ENCODE data around the gene MYO3A. TPM values are rescaled to one million over a fixed set of nuclear protein-coding genes. Genes with fewer than 3 reads are reported as not detected.

The MYO3A gene
- total and polyA plus RNA-seq, 2 of the 4 experiments (the other 2 are of a cell fraction): not detected

DNA sequence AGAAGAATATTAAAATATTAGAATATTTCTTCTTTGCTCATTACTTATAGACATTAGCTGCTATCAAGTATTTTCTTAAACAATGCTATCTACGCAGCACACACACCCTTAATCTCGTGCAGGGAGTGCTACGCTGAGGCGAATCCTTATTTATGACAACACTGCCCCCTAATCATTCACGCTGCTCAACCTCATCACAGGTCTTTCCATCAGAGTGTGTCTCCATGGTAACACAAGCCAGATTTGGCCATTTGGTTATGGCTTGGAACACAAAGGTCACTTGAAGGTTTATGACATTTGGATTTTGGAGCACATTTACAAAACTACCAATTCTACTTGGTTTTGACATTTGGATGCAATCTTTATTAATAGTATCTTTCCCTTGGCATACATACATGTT lies 45.4 kb upstream of the MYO3A start:
- Histone ChIP-seq H2BK5ac (ENCODE audit: low read depth, low read length, poor library complexity, severe bottlenecking) (no peak overlapping the region), H3K18ac (ENCODE audit: low read depth, low read length) (no peak overlapping the region), H3K4me2 (ENCODE audit: low read depth, low read length) (no peak overlapping the region), H3K14ac (replicated peaks; ENCODE audit: low read depth, low read length) (no peak overlapping the region), H3K23ac (ENCODE audit: low read depth, low read length) (no peak overlapping the region), H3K4me1 (ENCODE audit: control insufficient read depth, insufficient read depth, low read length) (no peaks in the 10 kb centered on the region), H3K79me1 (ENCODE audit: low read depth in 1 of 2, low read length in 2 of 2) (no peaks in the 10 kb centered on the region), H4K8ac (ENCODE audit: low read depth in 2 of 2, low read length in 2 of 2) (no peak overlapping the region), H3K9me3 (ENCODE audit: control insufficient read depth, insufficient read depth, low read length) (peaks cover 10% of the 10 kb centered on the region), H3K56ac (ENCODE audit: extremely low read depth, insufficient read depth, low read length) (no peak overlapping the region), H2BK120ac (ENCODE audit: low read depth, low read length) (no peak overlapping the region), H3K9ac (ENCODE audit: low read depth, low read length) (no peak overlapping the region), H3K9me1 (ENCODE audit: insufficient read depth, low read length) (no peaks in the 10 kb centered on the region), H4K20me1 (ENCODE audit: insufficient read depth, low read length) (no peaks in the 10 kb centered on the region), H3K4me3 (ENCODE audit: insufficient read depth, low read depth, low read length) (no peak overlapping the region), H2AK5ac (ENCODE audit: low read depth, low read length) (no peak overlapping the region), H3K27me3 (ENCODE audit: control insufficient read depth, insufficient read depth, low read length) (no peaks in the 10 kb centered on the region), H3K27ac (ENCODE audit: insufficient read depth, low read length) (no peak overlapping the region), H2BK20ac (ENCODE audit: low read depth, low read length) (no peak overlapping the region), H4K91ac (ENCODE audit: insufficient read depth, low read depth, low read length) (no peak overlapping the region), H3K36me3 (ENCODE audit: control insufficient read depth, insufficient read depth, low read length) (no peaks in the 10 kb centered on the region), H2BK15ac (ENCODE audit: low read depth, low read length) (no peak overlapping the region), H2AK9ac (replicated peaks; ENCODE audit: low read depth, low read length, poor library complexity) (no peak overlapping the region), H4K5ac (ENCODE audit: low read depth, low read length) (no peak overlapping the region), H3K4ac (ENCODE audit: low read depth, low read length) (no peak overlapping the region), H2AFZ (replicated peaks; ENCODE audit: low read length, poor library complexity) (no peak overlapping the region)
- CTCF ChIA-PET: no interaction called here
- no CpG with 5 or more reads among the region's 5 CpGs for WGBS, 2 experiments (ENCODE audit: extremely low coverage in 2 of 2, insufficient read length in 1 of 2)
- BruUV-seq (replicated peaks): no TSS peak
- DNase-seq: no peak
- no peak for ATAC-seq (ENCODE audit: low read depth)
- dilution Hi-C loops (cut with HindIII; ENCODE audit: low sequenced_read_pairs, unreplicated experiment): no loop called here
- intact Hi-C loops (cut with micrococcal nuclease): no loop called here
- POLR2A ChIA-PET (ENCODE audit: unreplicated experiment): no interaction called here
- TF ChIP-seq RAD21 (IDR thresholded peaks at IDR 0.05; ENCODE audit: low read length) (no peak), RCOR1 (IDR thresholded peaks at IDR 0.05; ENCODE audit: insufficient replicate concordance, low read length) (no peak), MXI1 (IDR thresholded peaks at IDR 0.05; ENCODE audit: borderline replicate concordance, low read depth, low read length) (no peak), SMC3 (IDR thresholded peaks at IDR 0.05; ENCODE audit: low read depth, low read length) (no peak), MAZ (IDR thresholded peaks at IDR 0.05; ENCODE audit: borderline replicate concordance, low read depth, low read length) (no peak), RFX5 (IDR thresholded peaks at IDR 0.05; ENCODE audit: low read depth, low read length) (no peak), BHLHE40 (IDR thresholded peaks at IDR 0.05; ENCODE audit: low read depth, low read length) (no peak), NFE2L2 (IDR thresholded peaks at IDR 0.05; ENCODE audit: low read depth, low read length) (no peak), FOS (IDR thresholded peaks at IDR 0.05; ENCODE audit: low read depth, low read length) (no peak), MAFK (IDR thresholded peaks at IDR 0.05; ENCODE audit: low read depth, low read length) (no peak), CHD1 (IDR thresholded peaks at IDR 0.05; ENCODE audit: low read depth, low read length) (no peak), POLR2A (IDR thresholded peaks at IDR 0.05; ENCODE audit: low read depth, low read length) (no peak)
- TF ChIP-seq, protein P1, sequence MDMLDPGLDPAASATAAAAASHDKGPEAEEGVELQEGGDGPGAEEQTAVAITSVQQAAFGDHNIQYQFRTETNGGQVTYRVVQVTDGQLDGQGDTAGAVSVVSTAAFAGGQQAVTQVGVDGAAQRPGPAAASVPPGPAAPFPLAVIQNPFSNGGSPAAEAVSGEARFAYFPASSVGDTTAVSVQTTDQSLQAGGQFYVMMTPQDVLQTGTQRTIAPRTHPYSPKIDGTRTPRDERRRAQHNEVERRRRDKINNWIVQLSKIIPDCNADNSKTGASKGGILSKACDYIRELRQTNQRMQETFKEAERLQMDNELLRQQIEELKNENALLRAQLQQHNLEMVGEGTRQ (IDR thresholded peaks at IDR 0.05; ENCODE audit: low read depth, low read length): no peak
- TF ChIP-seq, protein P2, sequence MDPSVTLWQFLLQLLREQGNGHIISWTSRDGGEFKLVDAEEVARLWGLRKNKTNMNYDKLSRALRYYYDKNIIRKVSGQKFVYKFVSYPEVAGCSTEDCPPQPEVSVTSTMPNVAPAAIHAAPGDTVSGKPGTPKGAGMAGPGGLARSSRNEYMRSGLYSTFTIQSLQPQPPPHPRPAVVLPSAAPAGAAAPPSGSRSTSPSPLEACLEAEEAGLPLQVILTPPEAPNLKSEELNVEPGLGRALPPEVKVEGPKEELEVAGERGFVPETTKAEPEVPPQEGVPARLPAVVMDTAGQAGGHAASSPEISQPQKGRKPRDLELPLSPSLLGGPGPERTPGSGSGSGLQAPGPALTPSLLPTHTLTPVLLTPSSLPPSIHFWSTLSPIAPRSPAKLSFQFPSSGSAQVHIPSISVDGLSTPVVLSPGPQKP (IDR thresholded peaks at IDR 0.05; ENCODE audit: borderline replicate concordance, low read depth, low read length): no peak
- TF ChIP-seq, protein P3, sequence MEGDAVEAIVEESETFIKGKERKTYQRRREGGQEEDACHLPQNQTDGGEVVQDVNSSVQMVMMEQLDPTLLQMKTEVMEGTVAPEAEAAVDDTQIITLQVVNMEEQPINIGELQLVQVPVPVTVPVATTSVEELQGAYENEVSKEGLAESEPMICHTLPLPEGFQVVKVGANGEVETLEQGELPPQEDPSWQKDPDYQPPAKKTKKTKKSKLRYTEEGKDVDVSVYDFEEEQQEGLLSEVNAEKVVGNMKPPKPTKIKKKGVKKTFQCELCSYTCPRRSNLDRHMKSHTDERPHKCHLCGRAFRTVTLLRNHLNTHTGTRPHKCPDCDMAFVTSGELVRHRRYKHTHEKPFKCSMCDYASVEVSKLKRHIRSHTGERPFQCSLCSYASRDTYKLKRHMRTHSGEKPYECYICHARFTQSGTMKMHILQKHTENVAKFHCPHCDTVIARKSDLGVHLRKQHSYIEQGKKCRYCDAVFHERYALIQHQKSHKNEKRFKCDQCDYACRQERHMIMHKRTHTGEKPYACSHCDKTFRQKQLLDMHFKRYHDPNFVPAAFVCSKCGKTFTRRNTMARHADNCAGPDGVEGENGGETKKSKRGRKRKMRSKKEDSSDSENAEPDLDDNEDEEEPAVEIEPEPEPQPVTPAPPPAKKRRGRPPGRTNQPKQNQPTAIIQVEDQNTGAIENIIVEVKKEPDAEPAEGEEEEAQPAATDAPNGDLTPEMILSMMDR (conservative IDR thresholded peaks at IDR 0.05; ENCODE audit: low read depth, low read length): no peak
- in situ Hi-C loops (cut with MboI; ENCODE audit: low sequenced_read_pairs): no loop called here
